Esophagus muscularis mucosa (tissue), 4 donors: ENCODE data around the gene SMIM20. TPM values are rescaled to one million over a fixed set of nuclear protein-coding genes. Genes with fewer than 3 reads are reported as not detected.

Experiments
- DNase-seq: peaks from one replicate; pipeline ENCODE4 v3.0.0-alpha.2; 2017; ENCODE audit errors: extremely low spot score
- H3K27ac ChIP-seq, 4 donors: fragments of 200-600 bp; sonication (generic); replicated peaks in 1 of 4; 1 replicate in 3 of 4; 2 replicates in 1 of 4; pipeline ENCODE4 v1.5.1; 2016 to 2019; ENCODE audit warnings: mild to moderate bottlenecking in 1 of 4
- H3K27me3 ChIP-seq, 4 donors: fragments of 200-600 bp; sonication (generic); one replicate each; pipeline versions ENCODE4 v1.5.1 to v1.6.0; 2016 to 2019
- H3K36me3 ChIP-seq, 4 donors: fragments of 200-600 bp; sonication (generic); one replicate each; pipeline ENCODE4 v1.5.1; 2016 to 2019
- H3K4me1 ChIP-seq, 4 donors: fragments of 200-600 bp; sonication (generic); one replicate each; pipeline ENCODE4 v1.5.1; 2016 to 2019
- H3K4me3 ChIP-seq, 4 donors: fragments of 200-600 bp; sonication (generic); 1 replicate in 2 of 4; 2 replicates in 2 of 4; pipeline ENCODE4 v1.5.1; 2016 to 2019; ENCODE audit warnings: mild to moderate bottlenecking in 4 of 4, moderate library complexity in 1 of 4
- H3K9me3 ChIP-seq, 4 donors: fragments of 200-600 bp; sonication (generic); 1 replicate in 3 of 4; 2 replicates in 1 of 4; pipeline ENCODE4 v1.5.1; 2016 to 2019
- CTCF ChIP-seq, 3 experiments: fragments of 200-600 bp in 2 of 3; fragments of 450-650 bp in 1 of 3; sonication (generic) in 2 of 3; IDR thresholded peaks; one replicate each; pipeline ENCODE4 v1.5.1; 2017 to 2019; ENCODE audit warnings: antibody characterized with exemption in 3 of 3, mild to moderate bottlenecking in 2 of 3, moderate library complexity in 1 of 3
- EP300 ChIP-seq: sonication (generic); formaldehyde crosslinking; IDR thresholded peaks from one replicate; pipeline ENCODE4 v1.6.1; 2017; ENCODE audit warnings: antibody characterized with exemption
- POLR2A ChIP-seq: fragments of 450-650 bp; IDR thresholded peaks from one replicate; pipeline ENCODE4 v1.6.1; 2017; ENCODE audit warnings: antibody characterized with exemption, moderate library complexity, mild to moderate bottlenecking, low read depth
- POLR2AphosphoS5 ChIP-seq, 2 donors: sonication (generic); formaldehyde crosslinking; IDR thresholded peaks; one replicate each; pipeline ENCODE4 v1.6.1; 2017; ENCODE audit warnings: antibody characterized with exemption in 2 of 2
- WGBS: methylation state at CpG from one replicate; pipeline ENCODE4 v1.1.5; 2018; 5-methylcytosine and 5-hydroxymethylcytosine counted together
- intact Hi-C: fragments of 100-400 bp; cut with DNase I; formaldehyde crosslinking; loops from one replicate; pipeline ENCODE4 v1.15.1; 2023
- total RNA-seq, 4 donors: library from RNA; depleted of rRNA; stranded (reverse); fragments of >200 nt; gene quantifications; one replicate each; pipeline versions ENCODE4 v1.1.0 to v1.2.1, GENCODE V29; 2016

The SMIM20 gene
- total RNA-seq, 4 donors from 2014 or later = 24.0 to 33.2 (median 26.9) TPM

GRCh38 chr4:25882226-25882625 lies 31.8 kb upstream of the SMIM20 start:
- no peaks in the 10 kb centered on the region for H3K9me3 ChIP-seq
- H3K27me3 ChIP-seq = no peaks in the 10 kb centered on the region
- intact Hi-C loops = no loop called here
- TF ChIP-seq CTCF (IDR thresholded peaks at IDR 0.05) (no peak), POLR2A (no peak), POLR2AphosphoS5 (IDR thresholded peaks at IDR 0.05) (no peak), EP300 (no peak)
- DNase-seq = no peak
- H3K4me1 ChIP-seq = peaks cover 0 to 13% (median 11%) of the 10 kb centered on the region in 4 donors
- WGBS = 86% methylated on average over 4 of the region's 4 CpGs
- H3K27ac ChIP-seq = no peak overlapping the region
- H3K4me3 ChIP-seq = no peak overlapping the region
- no peaks in the 10 kb centered on the region for H3K36me3 ChIP-seq

- no peak overlapping the region for H3K27ac ChIP-seq
- 88% methylated on average over 2 of the region's 2 CpGs for WGBS
- no peaks in the 10 kb centered on the region for H3K27me3 ChIP-seq
- intact Hi-C loops = no loop called here
- no peak overlapping the region for H3K4me3 ChIP-seq
- no peaks in the 10 kb centered on the region for H3K36me3 ChIP-seq
- H3K9me3 ChIP-seq = no peaks in the 10 kb centered on the region
- H3K4me1 ChIP-seq = peaks cover 0 to 13% (median 11%) of the 10 kb centered on the region in 4 donors
- no peak for DNase-seq
- TF ChIP-seq POLR2A (no peak), CTCF (IDR thresholded peaks at IDR 0.05) (no peak), EP300 (no peak), POLR2AphosphoS5 (IDR thresholded peaks at IDR 0.05) (no peak)
These were observed 30.5 kb upstream of the SMIM20 start for GRCh38 chr4:25883565-25883964.

- no peak for DNase-seq
- H3K4me1 ChIP-seq = peaks cover 0 to 13% (median 11%) of the 10 kb centered on the region in 4 donors
- H3K36me3 ChIP-seq = no peaks in the 10 kb centered on the region
- no peaks in the 10 kb centered on the region for H3K27me3 ChIP-seq
- H3K9me3 ChIP-seq = no peaks in the 10 kb centered on the region
- no peak overlapping the region for H3K4me3 ChIP-seq
- no peak overlapping the region for H3K27ac ChIP-seq
- WGBS = 17% methylated on average over 5 of the region's 5 CpGs
- no peak for TF ChIP-seq POLR2A
- TF ChIP-seq EP300 = no peak
- TF ChIP-seq CTCF (IDR thresholded peaks at IDR 0.05) = no peak
- TF ChIP-seq POLR2AphosphoS5 (IDR thresholded peaks at IDR 0.05) = no peak
- intact Hi-C loops = no loop called here
These were observed 29.8 kb upstream of the SMIM20 start for GRCh38 chr4:25884031-25884782.

- Histone ChIP-seq H3K9me3 (no peaks in the 10 kb centered on the region), H3K27ac (no peak overlapping the region), H3K4me3 (no peak overlapping the region), H3K36me3 (no peaks in the 10 kb centered on the region), H3K4me1 (peaks cover 0 to 12% (median 10%) of the 10 kb centered on the region in 4 donors), H3K27me3 (no peaks in the 10 kb centered on the region)
- TF ChIP-seq POLR2A = no peak
- no peak for TF ChIP-seq EP300
- TF ChIP-seq POLR2AphosphoS5 (IDR thresholded peaks at IDR 0.05) = no peak
- no peak for TF ChIP-seq CTCF (IDR thresholded peaks at IDR 0.05)
- no peak for DNase-seq
- intact Hi-C loops = no loop called here
These were observed 25.2 kb upstream of the SMIM20 start for GRCh38 chr4:25888781-25889180.
